HG03460 (cell line): ENCODE results near the gene GPATCH4.

ENCODE experiments used
- ATAC-seq: cut with Tn5 transposase; IDR thresholded peaks from one replicate; pipeline ENCODE4 v1.9.1; 2021; ENCODE audit not compliant: unreplicated experiment

The GPATCH4 gene

DNA sequence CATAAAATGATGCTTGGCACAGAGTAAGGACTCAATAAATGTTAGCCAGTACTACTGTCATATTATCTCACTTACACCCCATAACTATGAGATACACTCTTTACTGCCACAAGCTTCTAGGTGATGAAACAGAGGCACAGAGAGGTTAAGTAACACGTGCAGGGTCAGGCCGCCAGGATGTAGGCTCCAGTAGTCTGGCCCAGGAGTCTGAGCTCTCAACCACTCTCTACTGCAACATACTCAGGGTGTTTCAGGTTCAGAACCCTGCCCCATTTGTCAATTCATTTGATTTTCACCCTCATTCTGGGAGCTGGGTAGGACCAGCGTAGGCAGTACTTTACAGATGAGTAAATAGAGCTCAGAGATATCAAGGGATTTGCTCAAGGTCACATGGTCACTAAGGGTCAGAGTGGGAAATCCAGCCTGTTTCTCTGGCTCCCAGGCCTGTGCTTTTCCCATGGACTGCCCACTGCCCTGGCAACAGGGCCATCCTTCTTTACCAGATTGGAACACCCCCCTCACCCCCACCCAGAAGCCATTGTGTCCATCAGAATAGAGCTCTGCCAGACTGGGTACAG, 50.1 kb downstream of the GPATCH4 start:
- no peak for ATAC-seq

DNA sequence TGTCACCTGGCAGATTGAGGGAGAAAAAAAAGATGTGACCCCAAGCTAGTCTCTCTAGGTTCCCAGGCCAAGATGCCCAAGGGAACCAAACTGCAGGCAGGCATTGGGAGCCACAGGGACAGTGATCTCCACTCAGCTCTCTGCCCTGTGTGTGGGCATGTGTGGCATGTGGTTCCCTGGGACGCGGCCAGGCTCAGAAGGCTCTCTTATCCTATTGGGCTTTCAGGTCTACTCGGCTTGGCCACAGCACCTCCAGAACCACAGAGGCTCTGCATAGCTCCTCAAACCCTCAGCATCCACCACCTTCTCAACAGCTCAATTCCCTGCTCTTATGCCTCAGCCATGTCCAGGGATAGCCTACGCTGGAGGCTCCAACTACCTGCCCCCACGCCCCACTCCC, 50.9 kb downstream of the GPATCH4 start:
- no peak for ATAC-seq

GRCh38 chr1:156549831-156550230, 51.4 kb downstream of the GPATCH4 start:
- no peak for ATAC-seq

GRCh38 chr1:156549390-156549789, 51.9 kb downstream of the GPATCH4 start:
- no peak for ATAC-seq

GRCh38 chr1:156547982-156548381, 53.3 kb downstream of the GPATCH4 start:
- no peak for ATAC-seq

DNA sequence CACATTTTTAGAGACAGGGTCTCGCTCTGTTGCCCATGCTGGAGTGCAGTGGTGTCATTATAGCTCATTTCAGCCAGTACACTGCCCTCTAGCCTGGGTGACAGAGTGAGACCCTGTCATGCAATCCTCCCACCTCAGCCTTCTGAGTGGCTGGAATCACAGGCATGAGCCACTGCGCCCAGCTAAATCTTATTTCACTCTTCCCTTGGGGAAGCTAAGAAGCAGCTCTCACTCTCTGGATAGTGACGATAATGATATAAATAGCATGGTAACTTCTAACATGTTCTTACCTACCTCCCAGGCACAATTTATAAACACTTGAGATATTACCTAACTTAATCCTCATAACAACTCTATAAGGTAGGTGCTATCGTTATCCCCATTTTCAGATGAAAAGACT, 53.8 kb downstream of the GPATCH4 start:
- no peak for ATAC-seq

DNA sequence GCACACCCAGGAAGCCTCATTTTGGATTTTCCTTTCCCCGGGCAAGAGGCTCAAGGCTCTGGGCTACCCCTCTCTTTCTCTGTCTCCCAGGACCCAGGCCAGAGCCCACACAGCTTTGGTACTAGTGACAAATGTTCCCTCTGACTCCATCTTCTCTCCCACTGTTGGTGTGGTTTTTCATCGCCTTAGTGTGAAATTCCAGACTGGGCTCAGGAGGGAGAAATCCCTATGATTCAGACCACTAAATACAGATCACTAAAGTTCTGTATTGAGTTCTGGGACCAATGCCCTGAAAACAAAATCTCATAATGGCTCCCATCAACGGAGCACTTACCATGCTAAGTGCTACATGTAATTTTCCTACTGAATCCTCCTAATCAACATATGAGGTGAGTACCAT, 55.0 kb downstream of the GPATCH4 start:
- no peak for ATAC-seq

GRCh38 chr1:156544592-156545102, 56.6 kb downstream of the GPATCH4 start:
- no peak for ATAC-seq
